ENCODE data around the gene PFKFB4.

The PFKFB4 gene

DNA sequence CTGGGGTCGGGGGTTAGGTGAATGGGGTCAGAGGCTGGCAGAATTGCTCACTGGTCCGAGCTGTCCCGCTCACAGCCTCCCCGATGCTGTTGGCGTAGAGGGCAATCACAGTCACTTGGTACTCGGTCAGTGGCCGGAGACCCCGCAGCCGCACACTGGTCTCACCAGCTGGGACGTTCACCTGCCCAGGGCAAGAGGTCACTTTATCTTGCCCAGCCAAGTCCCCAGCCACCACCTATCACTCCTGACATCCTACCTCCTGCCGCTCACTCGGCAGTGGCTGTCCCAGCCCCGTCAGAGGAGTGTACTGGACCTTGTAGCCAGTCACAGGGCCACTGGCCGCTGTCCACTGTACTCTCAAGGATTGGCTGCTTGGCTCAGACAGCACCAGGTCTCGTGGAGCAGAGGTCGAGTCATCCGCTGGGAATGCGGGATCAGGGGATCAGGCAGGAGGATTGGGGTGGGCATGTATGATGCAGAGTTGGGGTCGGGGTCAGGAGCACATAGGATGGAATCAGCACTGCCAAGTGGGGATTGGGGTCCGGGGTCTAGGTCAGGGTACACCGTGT lies 36.0 kb upstream of the PFKFB4 start:
- Mint-ChIP-seq H3K27ac (no peak overlapping the region), H3K27me3 (peaks cover 38% of the 10 kb centered on the region), H3K36me3 (ENCODE audit: low read depth) (peaks cover 5% of the 10 kb centered on the region), H3K4me3 (no peak overlapping the region), H3K9me3 (no peaks in the 10 kb centered on the region), H3K4me1 (ENCODE audit: low read depth) (peaks cover 8% of the 10 kb centered on the region)

DNA sequence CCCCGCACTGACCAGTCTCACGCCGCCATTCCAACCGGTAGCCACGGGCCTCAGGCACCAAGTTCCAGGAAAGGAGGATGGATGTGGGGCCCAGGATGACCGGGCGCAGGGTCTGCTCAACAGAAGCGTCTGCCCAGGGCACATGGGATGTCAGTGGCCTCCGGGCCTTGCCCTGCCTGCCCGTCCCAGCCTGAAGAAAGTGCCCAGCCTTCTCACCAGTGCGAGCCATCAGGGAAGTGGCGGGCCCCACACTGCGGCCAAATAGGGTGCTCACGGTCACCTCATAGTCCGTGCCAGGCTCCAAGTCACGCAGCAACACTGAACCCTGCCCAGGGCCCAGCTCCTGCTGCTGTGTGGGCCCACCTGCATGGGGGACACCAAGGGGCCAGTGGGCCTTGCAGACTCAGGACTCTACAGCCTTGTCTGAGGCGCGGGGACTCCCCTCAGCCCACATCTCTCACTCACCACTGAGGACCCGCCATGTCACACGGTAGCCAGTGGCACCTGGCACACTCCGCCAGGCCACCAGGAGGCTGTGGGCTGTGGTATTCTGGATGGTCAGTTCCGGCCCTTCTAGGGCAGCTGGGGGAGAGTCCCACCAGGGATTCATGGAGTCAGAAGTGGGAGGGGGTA lies 35.4 kb upstream of the PFKFB4 start:
- H3K4me1 Mint-ChIP-seq (ENCODE audit: low read depth), result peaks cover 8% of the 10 kb centered on the region
- no peak overlapping the region for H3K4me3 Mint-ChIP-seq
- H3K27me3 Mint-ChIP-seq, result peaks cover 38% of the 10 kb centered on the region
- no peaks in the 10 kb centered on the region for H3K36me3 Mint-ChIP-seq (ENCODE audit: low read depth)
- H3K9me3 Mint-ChIP-seq, result no peaks in the 10 kb centered on the region
- H3K27ac Mint-ChIP-seq, result no peak overlapping the region

DNA sequence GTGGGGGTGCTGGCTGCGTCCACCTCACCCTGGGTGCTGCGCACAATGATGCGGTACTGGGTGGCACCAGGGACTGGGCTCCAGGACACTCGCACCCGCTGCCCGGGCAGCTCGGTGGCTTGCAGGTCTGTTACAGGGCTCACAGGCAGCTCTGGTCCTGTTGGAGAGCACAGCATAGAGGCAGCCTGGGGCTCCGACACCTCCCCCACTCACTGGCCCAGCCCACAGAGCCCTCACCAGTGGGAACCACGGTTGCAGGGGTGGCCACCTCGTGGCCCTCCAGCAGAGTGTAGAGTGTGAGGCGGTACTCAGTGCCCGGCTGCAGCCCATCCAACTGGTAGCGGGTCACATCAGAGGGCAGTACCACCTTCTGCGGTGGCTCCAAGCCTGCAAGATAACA lies 34.8 kb upstream of the PFKFB4 start:
- Mint-ChIP-seq H3K4me3 (no peak overlapping the region), H3K27me3 (peaks cover 38% of the 10 kb centered on the region), H3K4me1 (ENCODE audit: low read depth) (peaks cover 8% of the 10 kb centered on the region), H3K27ac (no peak overlapping the region), H3K36me3 (ENCODE audit: low read depth) (no peaks in the 10 kb centered on the region), H3K9me3 (no peaks in the 10 kb centered on the region)

- Mint-ChIP-seq H3K27me3 (peaks cover 27% of the 10 kb centered on the region), H3K4me3 (no peak overlapping the region), H3K36me3 (ENCODE audit: low read depth) (no peaks in the 10 kb centered on the region), H3K4me1 (ENCODE audit: low read depth) (no peaks in the 10 kb centered on the region), H3K9me3 (no peaks in the 10 kb centered on the region), H3K27ac (no peak overlapping the region)
Observed at GRCh38 chr3:48588230-48588629, 31.6 kb upstream of the PFKFB4 start.

DNA sequence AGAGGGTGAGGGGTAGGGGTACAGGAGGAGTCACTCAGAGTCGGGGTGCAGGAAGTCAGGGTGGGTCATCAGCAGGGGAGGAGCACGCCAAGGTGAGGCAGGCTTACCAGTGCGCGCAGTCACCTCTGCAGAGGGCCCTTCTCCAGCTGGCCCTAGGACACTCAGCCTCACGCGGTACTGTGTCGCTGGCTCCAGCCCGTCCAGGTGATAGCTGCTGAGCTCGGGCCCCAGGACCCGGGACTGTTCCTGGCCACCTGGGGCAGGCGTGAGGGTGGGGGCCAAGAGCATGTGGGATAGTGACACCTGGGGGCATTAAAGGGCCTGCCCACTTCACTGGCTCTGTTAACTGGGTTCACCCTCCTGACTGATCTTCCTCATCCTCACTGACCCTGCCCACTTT lies 31.1 kb upstream of the PFKFB4 start:
- H3K4me1 Mint-ChIP-seq (ENCODE audit: low read depth), result no peaks in the 10 kb centered on the region
- no peaks in the 10 kb centered on the region for H3K36me3 Mint-ChIP-seq (ENCODE audit: low read depth)
- H3K9me3 Mint-ChIP-seq, result no peaks in the 10 kb centered on the region
- H3K27ac Mint-ChIP-seq, result no peak overlapping the region
- peaks cover 23% of the 10 kb centered on the region for H3K27me3 Mint-ChIP-seq
- H3K4me3 Mint-ChIP-seq, result no peak overlapping the region

- Mint-ChIP-seq H3K9me3 (no peaks in the 10 kb centered on the region), H3K4me1 (ENCODE audit: low read depth) (no peaks in the 10 kb centered on the region), H3K36me3 (ENCODE audit: low read depth) (no peaks in the 10 kb centered on the region), H3K27me3 (peaks cover 14% of the 10 kb centered on the region), H3K27ac (no peak overlapping the region), H3K4me3 (no peak overlapping the region)
Observed at GRCh38 chr3:48585411-48585810, 28.8 kb upstream of the PFKFB4 start.

GRCh38 chr3:48584836-48585235 lies 28.2 kb upstream of the PFKFB4 start:
- H3K4me3 Mint-ChIP-seq, result no peak overlapping the region
- no peaks in the 10 kb centered on the region for H3K4me1 Mint-ChIP-seq (ENCODE audit: low read depth)
- H3K27me3 Mint-ChIP-seq, result peaks cover 12% of the 10 kb centered on the region
- no peak overlapping the region for H3K27ac Mint-ChIP-seq
- H3K9me3 Mint-ChIP-seq, result no peaks in the 10 kb centered on the region
- H3K36me3 Mint-ChIP-seq (ENCODE audit: low read depth), result no peaks in the 10 kb centered on the region

DNA sequence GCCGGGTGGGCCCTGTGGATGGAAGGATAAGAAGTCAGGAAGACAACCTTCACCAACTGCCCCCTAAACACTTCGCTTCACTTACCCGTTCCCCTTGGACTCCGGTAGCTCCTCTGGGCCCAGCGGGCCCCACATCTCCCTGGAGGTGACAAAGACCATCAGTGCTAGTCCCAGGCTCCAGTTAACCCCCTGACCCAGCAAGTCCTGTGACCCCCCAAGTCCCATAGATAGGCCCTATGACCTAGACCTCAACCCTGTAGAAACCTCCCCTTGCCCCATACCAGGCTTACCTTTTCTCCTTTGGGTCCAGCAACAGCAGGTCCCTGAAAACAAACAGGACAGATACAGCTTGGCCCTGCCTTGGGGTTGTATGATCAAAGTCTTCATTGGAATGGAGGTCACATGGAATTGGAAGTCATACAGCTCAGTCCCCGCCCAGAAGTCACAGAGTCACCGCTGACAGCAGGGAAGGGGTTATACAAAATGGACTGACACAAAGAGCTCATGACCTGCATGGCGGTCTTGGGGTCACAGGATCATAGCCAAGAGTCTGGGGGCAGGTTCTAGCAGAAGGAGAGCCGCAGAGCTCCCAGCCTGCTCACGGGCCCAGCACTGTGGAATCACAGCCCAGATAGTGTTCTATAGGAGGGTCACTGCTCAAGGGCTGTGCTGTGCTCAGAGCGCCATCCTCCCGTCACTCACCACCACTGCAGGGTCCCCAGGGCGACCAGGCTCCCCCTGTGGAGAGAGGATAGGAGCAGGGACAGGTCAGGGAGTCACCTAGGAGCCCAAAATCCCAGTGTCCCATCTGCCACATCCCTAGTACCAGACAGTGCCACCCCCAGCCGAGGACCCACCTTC lies 25.2 kb upstream of the PFKFB4 start:
- Mint-ChIP-seq H3K27me3 (no peaks in the 10 kb centered on the region), H3K36me3 (ENCODE audit: low read depth) (no peaks in the 10 kb centered on the region), H3K27ac (no peak overlapping the region), H3K4me1 (ENCODE audit: low read depth) (no peaks in the 10 kb centered on the region), H3K9me3 (no peaks in the 10 kb centered on the region), H3K4me3 (no peak overlapping the region)

DNA sequence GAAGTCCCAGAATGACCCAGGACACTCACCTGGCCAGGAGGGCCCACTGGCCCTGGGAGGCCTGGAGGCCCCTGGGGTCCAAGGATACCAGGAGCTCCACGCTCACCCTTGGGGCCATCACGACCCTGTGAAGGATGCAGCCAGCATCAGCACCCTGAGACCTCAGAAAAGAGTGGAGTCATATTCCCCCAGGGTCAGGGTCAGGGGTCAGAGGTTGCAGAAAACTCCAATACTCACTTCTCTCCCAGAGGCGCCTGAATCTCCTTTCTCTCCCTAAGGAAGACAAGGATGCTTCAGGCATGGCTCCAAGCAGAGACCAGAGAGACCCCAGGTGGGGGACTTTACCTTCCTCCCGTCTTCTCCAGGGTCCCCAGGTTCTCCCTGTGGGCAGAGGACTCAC lies 20.0 kb upstream of the PFKFB4 start:
- no peak overlapping the region for H3K4me3 Mint-ChIP-seq
- H3K27ac Mint-ChIP-seq, result no peak overlapping the region

GRCh38 chr3:48575366-48575765 lies 18.8 kb upstream of the PFKFB4 start:
- H3K27me3 Mint-ChIP-seq, result no peaks in the 10 kb centered on the region
- H3K36me3 Mint-ChIP-seq (ENCODE audit: low read depth), result no peaks in the 10 kb centered on the region
- no peaks in the 10 kb centered on the region for H3K9me3 Mint-ChIP-seq
- no peak overlapping the region for H3K27ac Mint-ChIP-seq
- H3K4me1 Mint-ChIP-seq (ENCODE audit: low read depth), result no peaks in the 10 kb centered on the region
- no peak overlapping the region for H3K4me3 Mint-ChIP-seq

More for the DNA sequence above, 20.0 kb upstream of the PFKFB4 start:
- Mint-ChIP-seq H3K4me1 (ENCODE audit: low read depth) (no peaks in the 10 kb centered on the region), H3K36me3 (ENCODE audit: low read depth) (no peaks in the 10 kb centered on the region), H3K9me3 (no peaks in the 10 kb centered on the region), H3K27me3 (no peaks in the 10 kb centered on the region)

- H3K27me3 Mint-ChIP-seq, result no peaks in the 10 kb centered on the region
- no peaks in the 10 kb centered on the region for H3K9me3 Mint-ChIP-seq
- no peak overlapping the region for H3K4me3 Mint-ChIP-seq
- H3K36me3 Mint-ChIP-seq (ENCODE audit: low read depth), result no peaks in the 10 kb centered on the region
- no peaks in the 10 kb centered on the region for H3K4me1 Mint-ChIP-seq (ENCODE audit: low read depth)
- H3K27ac Mint-ChIP-seq, result no peak overlapping the region
Observed at GRCh38 chr3:48573973-48574585, 17.5 kb upstream of the PFKFB4 start.

- Mint-ChIP-seq H3K36me3 (ENCODE audit: low read depth) (no peaks in the 10 kb centered on the region), H3K27me3 (no peaks in the 10 kb centered on the region), H3K27ac (no peak overlapping the region), H3K4me1 (ENCODE audit: low read depth) (no peaks in the 10 kb centered on the region), H3K4me3 (no peak overlapping the region), H3K9me3 (no peaks in the 10 kb centered on the region)
Observed at GRCh38 chr3:48572517-48572916, 15.9 kb upstream of the PFKFB4 start.

DNA sequence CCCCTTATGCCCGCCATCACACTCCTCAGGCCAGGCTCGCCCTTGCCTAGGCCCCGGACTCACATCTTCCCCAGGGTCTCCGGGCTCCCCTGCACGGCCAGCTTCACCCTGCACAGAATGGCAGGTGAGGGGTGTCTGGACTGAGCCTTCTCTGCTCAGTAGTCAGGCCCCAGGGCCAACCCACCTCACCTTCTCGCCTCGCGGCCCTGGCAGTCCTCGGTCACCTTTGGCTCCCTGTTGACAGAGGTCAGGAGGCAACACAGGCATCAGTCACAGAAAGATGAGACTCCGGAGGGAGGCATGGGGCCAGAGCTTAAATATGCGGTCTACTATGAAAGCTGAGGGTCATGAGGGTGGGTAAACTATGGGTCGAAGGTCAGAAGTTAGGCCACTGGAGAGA lies 15.3 kb upstream of the PFKFB4 start:
- Mint-ChIP-seq H3K27ac (no peak overlapping the region), H3K27me3 (no peaks in the 10 kb centered on the region), H3K36me3 (ENCODE audit: low read depth) (no peaks in the 10 kb centered on the region), H3K4me3 (no peak overlapping the region), H3K4me1 (ENCODE audit: low read depth) (no peaks in the 10 kb centered on the region), H3K9me3 (no peaks in the 10 kb centered on the region)

GRCh38 chr3:48569808-48570450 lies 13.3 kb upstream of the PFKFB4 start:
- Mint-ChIP-seq H3K4me3 (no peak overlapping the region), H3K36me3 (ENCODE audit: low read depth) (no peaks in the 10 kb centered on the region), H3K27ac (no peak overlapping the region), H3K27me3 (no peaks in the 10 kb centered on the region), H3K9me3 (no peaks in the 10 kb centered on the region), H3K4me1 (ENCODE audit: low read depth) (peaks cover 9% of the 10 kb centered on the region)

- H3K9me3 Mint-ChIP-seq, result no peaks in the 10 kb centered on the region
- H3K4me1 Mint-ChIP-seq (ENCODE audit: low read depth), result peaks cover 9% of the 10 kb centered on the region
- H3K4me3 Mint-ChIP-seq, result no peak overlapping the region
- H3K36me3 Mint-ChIP-seq (ENCODE audit: low read depth), result no peaks in the 10 kb centered on the region
- no peak overlapping the region for H3K27ac Mint-ChIP-seq
- H3K27me3 Mint-ChIP-seq, result no peaks in the 10 kb centered on the region
Observed at GRCh38 chr3:48569400-48569799, 12.8 kb upstream of the PFKFB4 start.
